Activated T-cell treated with anti-CD3 and anti-CD28 coated beads, Interleukin-2, amount 50 U/mL, for 72 hours (primary cell): ENCODE measurements around the gene SIDT2. TPM values are rescaled to one million over a fixed set of nuclear protein-coding genes. Genes with fewer than 3 reads are reported as not detected.

Experiments
- ATAC-seq, 2 donors: fragments of 150-1000 bp; cut with Tn5 transposase; replicated peaks in 1 of 2; 2 replicates each; pipeline ENCODE4 v1.10.0; 2021; ENCODE audit warnings: moderate library complexity in 2 of 2, mild to moderate bottlenecking in 1 of 2
- DNase-seq, 2 donors: peaks; one replicate each; pipeline ENCODE4 v3.0.0; 2021 to 2022; ENCODE audit warnings: mixed read lengths in 1 of 2
- H3K27ac Mint-ChIP-seq: one replicate; pipeline ENCODE4 v1.8.0; 2022; ENCODE audit warnings: mild to moderate bottlenecking, moderate library complexity, mixed read lengths
- H3K27me3 Mint-ChIP-seq: one replicate; pipeline ENCODE4 v1.8.0; 2022; ENCODE audit warnings: low read depth, mixed read lengths
- H3K36me3 Mint-ChIP-seq, 2 donors: one replicate each; pipeline ENCODE4 v1.8.0; 2022; ENCODE audit warnings: mixed read lengths in 2 of 2, mild to moderate bottlenecking in 1 of 2; ENCODE audit not compliant: insufficient read depth in 2 of 2
- H3K4me1 Mint-ChIP-seq: one replicate; pipeline ENCODE4 v1.8.0; 2022; ENCODE audit warnings: low read depth, mixed read lengths
- H3K4me3 Mint-ChIP-seq, 2 donors: one replicate each; pipeline ENCODE4 v1.8.0; 2022; ENCODE audit warnings: mild to moderate bottlenecking in 2 of 2, mixed read lengths in 2 of 2, moderate library complexity in 2 of 2
- H3K9me3 Mint-ChIP-seq, 2 donors: one replicate each; pipeline ENCODE4 v1.8.0; 2022; ENCODE audit warnings: mixed read lengths in 2 of 2
- total RNA-seq, 2 donors: library from RNA; stranded (reverse); gene quantifications; one replicate each; pipeline ENCODE4 v1.2.3, GENCODE V29; 2022

The SIDT2 gene
- total RNA-seq, 2 donors from 2014 or later = 32.0 to 40.3 TPM

GRCh38 chr11:117187428-117187798, 8.9 kb downstream of the SIDT2 start:
- no peaks in the 10 kb centered on the region for H3K27me3 Mint-ChIP-seq
- no peaks in the 10 kb centered on the region for H3K9me3 Mint-ChIP-seq
- peaks cover 0 to 3% of the 10 kb centered on the region in 2 donors for H3K36me3 Mint-ChIP-seq
- ATAC-seq (no peak), DNase-seq (no peak)
- H3K27ac Mint-ChIP-seq = no peak overlapping the region
- no peaks in the 10 kb centered on the region for H3K4me1 Mint-ChIP-seq
- no peak overlapping the region for H3K4me3 Mint-ChIP-seq

- DNase-seq = no peak
- peaks cover 0 to 3% of the 10 kb centered on the region in 2 donors for H3K36me3 Mint-ChIP-seq
- H3K4me1 Mint-ChIP-seq = no peaks in the 10 kb centered on the region
- H3K4me3 Mint-ChIP-seq = no peak overlapping the region
- no peaks in the 10 kb centered on the region for H3K27me3 Mint-ChIP-seq
- H3K27ac Mint-ChIP-seq = no peak overlapping the region
- H3K9me3 Mint-ChIP-seq = no peaks in the 10 kb centered on the region
- no peak for ATAC-seq
These were observed 9.4 kb downstream of the SIDT2 start for GRCh38 chr11:117187799-117188481.

- ATAC-seq = no peak
- Mint-ChIP-seq H3K36me3 (peaks cover 0 to 4% of the 10 kb centered on the region in 2 donors), H3K9me3 (no peaks in the 10 kb centered on the region), H3K27me3 (no peaks in the 10 kb centered on the region), H3K4me3 (no peak overlapping the region), H3K27ac (no peak overlapping the region), H3K4me1 (no peaks in the 10 kb centered on the region)
- DNase-seq = no peak
These were observed 10.1 kb downstream of the SIDT2 start for GRCh38 chr11:117188620-117189081.

- Mint-ChIP-seq H3K4me3 (no peak overlapping the region), H3K27me3 (no peaks in the 10 kb centered on the region), H3K36me3 (peaks cover 0 to 4% of the 10 kb centered on the region in 2 donors), H3K4me1 (no peaks in the 10 kb centered on the region), H3K9me3 (no peaks in the 10 kb centered on the region), H3K27ac (no peak overlapping the region)
- no peak for DNase-seq
- ATAC-seq = no peak
These were observed 10.8 kb downstream of the SIDT2 start for GRCh38 chr11:117189191-117189940.

GRCh38 chr11:117189941-117190544, 11.5 kb downstream of the SIDT2 start:
- H3K27me3 Mint-ChIP-seq = no peaks in the 10 kb centered on the region
- H3K27ac Mint-ChIP-seq = no peak overlapping the region
- no peaks in the 10 kb centered on the region for H3K9me3 Mint-ChIP-seq
- no peak overlapping the region for H3K4me3 Mint-ChIP-seq
- DNase-seq (no peak), ATAC-seq (no peak)
- H3K4me1 Mint-ChIP-seq = no peaks in the 10 kb centered on the region
- peaks cover 0 to 4% of the 10 kb centered on the region in 2 donors for H3K36me3 Mint-ChIP-seq

- Mint-ChIP-seq H3K36me3 (peaks cover 0 to 4% of the 10 kb centered on the region in 2 donors), H3K27ac (no peak overlapping the region), H3K9me3 (no peaks in the 10 kb centered on the region), H3K4me3 (no peak overlapping the region), H3K27me3 (no peaks in the 10 kb centered on the region), H3K4me1 (no peaks in the 10 kb centered on the region)
- DNase-seq (no peak), ATAC-seq (no peak)
These were observed 13.3 kb downstream of the SIDT2 start for GRCh38 chr11:117191680-117192400.

GRCh38 chr11:117192401-117192875, 13.9 kb downstream of the SIDT2 start:
- H3K4me3 Mint-ChIP-seq = no peak overlapping the region
- ATAC-seq (no peak), DNase-seq (no peak)
- no peaks in the 10 kb centered on the region for H3K9me3 Mint-ChIP-seq
- H3K4me1 Mint-ChIP-seq = no peaks in the 10 kb centered on the region
- H3K27me3 Mint-ChIP-seq = no peaks in the 10 kb centered on the region
- H3K27ac Mint-ChIP-seq = no peak overlapping the region
- H3K36me3 Mint-ChIP-seq = peaks cover 0 to 3% of the 10 kb centered on the region in 2 donors

- no peaks in the 10 kb centered on the region for H3K4me1 Mint-ChIP-seq
- no peak overlapping the region for H3K27ac Mint-ChIP-seq
- H3K9me3 Mint-ChIP-seq = no peaks in the 10 kb centered on the region
- ATAC-seq (no peak), DNase-seq (no peak)
- H3K27me3 Mint-ChIP-seq = no peaks in the 10 kb centered on the region
- H3K36me3 Mint-ChIP-seq = peaks cover 0 to 3% of the 10 kb centered on the region in 2 donors
- H3K4me3 Mint-ChIP-seq = no peak overlapping the region
These were observed 14.8 kb downstream of the SIDT2 start for GRCh38 chr11:117193130-117194020.

GRCh38 chr11:117194267-117194666, 15.7 kb downstream of the SIDT2 start:
- no peak for DNase-seq
- Mint-ChIP-seq H3K36me3 (peaks cover 0 to 3% of the 10 kb centered on the region in 2 donors), H3K27me3 (no peaks in the 10 kb centered on the region), H3K27ac (no peak overlapping the region), H3K4me1 (no peaks in the 10 kb centered on the region), H3K4me3 (no peak overlapping the region), H3K9me3 (no peaks in the 10 kb centered on the region)
- ATAC-seq = no peak

- DNase-seq (no peak), ATAC-seq (no peak)
- Mint-ChIP-seq H3K27ac (peak overlapping the region; percentile 71), H3K9me3 (no peaks in the 10 kb centered on the region), H3K27me3 (no peaks in the 10 kb centered on the region), H3K4me1 (no peaks in the 10 kb centered on the region), H3K36me3 (peaks cover 0 to 3% of the 10 kb centered on the region in 2 donors), H3K4me3 (no peak overlapping the region)
These were observed 16.7 kb downstream of the SIDT2 start for GRCh38 chr11:117195258-117195657.

- Mint-ChIP-seq H3K4me1 (no peaks in the 10 kb centered on the region), H3K9me3 (no peaks in the 10 kb centered on the region), H3K4me3 (no peak overlapping the region), H3K36me3 (peaks cover 0 to 3% of the 10 kb centered on the region in 2 donors), H3K27ac (no peak overlapping the region), H3K27me3 (no peaks in the 10 kb centered on the region)
- DNase-seq = no peak
- ATAC-seq = no peak
These were observed 17.2 kb downstream of the SIDT2 start for GRCh38 chr11:117195761-117196160.

- H3K9me3 Mint-ChIP-seq = no peaks in the 10 kb centered on the region
These were observed 18.5 kb downstream of the SIDT2 start for GRCh38 chr11:117197006-117197405.

More at GRCh38 chr11:117197006-117197405, 18.5 kb downstream of the SIDT2 start:
- DNase-seq (no peak), ATAC-seq (no peak)
- Mint-ChIP-seq H3K4me1 (no peaks in the 10 kb centered on the region), H3K36me3 (peaks cover 0 to 3% of the 10 kb centered on the region in 2 donors), H3K27me3 (no peaks in the 10 kb centered on the region), H3K4me3 (no peak overlapping the region), H3K27ac (no peak overlapping the region)
